Kidney epithelial cell (primary cell): ENCODE results near the gene MTERF4. TPM values are rescaled to one million over a fixed set of nuclear protein-coding genes. Genes with fewer than 3 reads are reported as not detected.
"Not testable (repeated sequence)": the region's sequence is repeated elsewhere in the genome, so short reads cannot be mapped to it uniquely, and the experiment has no call there.

Experiments
- DNase-seq: peaks from one replicate; pipeline ENCODE4 v3.0.0-alpha.2; 2010; ENCODE audit warnings: low read depth
- H3K27me3 ChIP-seq: 2 replicates; pipeline ENCODE4 v1.6.0; 2011; ENCODE audit warnings: low read length; ENCODE audit not compliant: control insufficient read depth, insufficient read depth
- H3K36me3 ChIP-seq: 2 replicates; pipeline ENCODE4 v1.5.1; 2011; ENCODE audit warnings: low read length; ENCODE audit not compliant: control insufficient read depth, insufficient read depth
- H3K4me3 ChIP-seq: 2 replicates; pipeline ENCODE4 v1.5.1; 2011; ENCODE audit warnings: low read depth, mild to moderate bottlenecking, control low read depth, low read length
- total RNA-seq: library from RNA; depleted of rRNA; stranded (reverse); fragments of >200 nt; gene quantifications from 2 replicates; pipeline ENCODE4 v1.2.3, GENCODE V29; 2015
- TF ChIP-seq, protein P1 (sequence below): IDR thresholded peaks from 2 replicates; pipeline ENCODE4 v1.5.1; 2011; ENCODE audit warnings: mild to moderate bottlenecking, moderate library complexity, low read length, control low read depth, inconsistent platforms; ENCODE audit not compliant: insufficient read depth, poor library complexity, severe bottlenecking

Gene MTERF4
- total RNA-seq, 1 donor from 2014 or later, result 33.3 TPM

DNA sequence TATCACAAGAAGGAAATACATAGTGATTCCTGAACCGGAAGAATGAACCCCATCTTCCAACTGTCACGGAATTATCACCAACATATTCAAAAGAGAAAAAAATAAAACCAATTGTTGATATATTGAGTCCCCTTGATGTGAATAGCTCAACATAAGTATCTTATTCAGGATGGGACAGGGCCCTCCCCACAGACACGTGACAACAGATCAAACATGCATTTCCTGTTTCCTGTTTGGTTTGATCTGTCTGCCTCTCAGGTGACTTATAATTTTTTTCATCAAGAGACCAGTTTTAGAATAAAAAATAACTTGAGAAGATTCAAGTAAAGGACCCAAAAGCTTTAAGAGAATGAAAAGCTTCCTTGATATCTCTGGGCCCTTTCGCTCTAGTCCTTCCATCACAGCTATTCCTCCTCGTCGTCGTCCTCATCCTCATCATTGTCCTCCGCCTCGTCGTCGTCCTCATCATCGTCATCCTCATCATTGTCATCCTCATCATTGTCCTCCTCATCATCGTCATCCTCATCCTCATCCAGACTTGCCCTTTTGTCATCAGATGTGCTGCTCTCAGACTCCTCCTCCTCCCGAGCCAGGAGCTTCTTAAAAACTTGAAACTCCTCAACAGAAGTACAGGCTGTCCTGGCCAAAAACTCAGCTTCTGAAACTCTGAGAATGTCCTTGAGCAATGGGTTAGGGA, 6.3 kb downstream of the MTERF4 start:
- TF ChIP-seq, protein P1, sequence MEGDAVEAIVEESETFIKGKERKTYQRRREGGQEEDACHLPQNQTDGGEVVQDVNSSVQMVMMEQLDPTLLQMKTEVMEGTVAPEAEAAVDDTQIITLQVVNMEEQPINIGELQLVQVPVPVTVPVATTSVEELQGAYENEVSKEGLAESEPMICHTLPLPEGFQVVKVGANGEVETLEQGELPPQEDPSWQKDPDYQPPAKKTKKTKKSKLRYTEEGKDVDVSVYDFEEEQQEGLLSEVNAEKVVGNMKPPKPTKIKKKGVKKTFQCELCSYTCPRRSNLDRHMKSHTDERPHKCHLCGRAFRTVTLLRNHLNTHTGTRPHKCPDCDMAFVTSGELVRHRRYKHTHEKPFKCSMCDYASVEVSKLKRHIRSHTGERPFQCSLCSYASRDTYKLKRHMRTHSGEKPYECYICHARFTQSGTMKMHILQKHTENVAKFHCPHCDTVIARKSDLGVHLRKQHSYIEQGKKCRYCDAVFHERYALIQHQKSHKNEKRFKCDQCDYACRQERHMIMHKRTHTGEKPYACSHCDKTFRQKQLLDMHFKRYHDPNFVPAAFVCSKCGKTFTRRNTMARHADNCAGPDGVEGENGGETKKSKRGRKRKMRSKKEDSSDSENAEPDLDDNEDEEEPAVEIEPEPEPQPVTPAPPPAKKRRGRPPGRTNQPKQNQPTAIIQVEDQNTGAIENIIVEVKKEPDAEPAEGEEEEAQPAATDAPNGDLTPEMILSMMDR, result no peak
- no peak for DNase-seq
- Histone ChIP-seq H3K36me3 (no peaks in the 10 kb centered on the region), H3K4me3 (no peak overlapping the region), H3K27me3 (no peaks in the 10 kb centered on the region)

GRCh38 chr2:241094924-241095420, 7.1 kb downstream of the MTERF4 start:
- no peaks in the 10 kb centered on the region for H3K36me3 ChIP-seq
- no peak for DNase-seq

GRCh38 chr2:241094172-241094571, 7.9 kb downstream of the MTERF4 start:
- Histone ChIP-seq H3K4me3 (no peak overlapping the region), H3K27me3 (no peaks in the 10 kb centered on the region), H3K36me3 (no peaks in the 10 kb centered on the region)
- TF ChIP-seq, protein P1, result no peak
- no peak for DNase-seq

More at GRCh38 chr2:241094924-241095420, 7.1 kb downstream of the MTERF4 start:
- TF ChIP-seq, protein P1, result no peak
- Histone ChIP-seq H3K27me3 (no peaks in the 10 kb centered on the region), H3K4me3 (no peak overlapping the region)

DNA sequence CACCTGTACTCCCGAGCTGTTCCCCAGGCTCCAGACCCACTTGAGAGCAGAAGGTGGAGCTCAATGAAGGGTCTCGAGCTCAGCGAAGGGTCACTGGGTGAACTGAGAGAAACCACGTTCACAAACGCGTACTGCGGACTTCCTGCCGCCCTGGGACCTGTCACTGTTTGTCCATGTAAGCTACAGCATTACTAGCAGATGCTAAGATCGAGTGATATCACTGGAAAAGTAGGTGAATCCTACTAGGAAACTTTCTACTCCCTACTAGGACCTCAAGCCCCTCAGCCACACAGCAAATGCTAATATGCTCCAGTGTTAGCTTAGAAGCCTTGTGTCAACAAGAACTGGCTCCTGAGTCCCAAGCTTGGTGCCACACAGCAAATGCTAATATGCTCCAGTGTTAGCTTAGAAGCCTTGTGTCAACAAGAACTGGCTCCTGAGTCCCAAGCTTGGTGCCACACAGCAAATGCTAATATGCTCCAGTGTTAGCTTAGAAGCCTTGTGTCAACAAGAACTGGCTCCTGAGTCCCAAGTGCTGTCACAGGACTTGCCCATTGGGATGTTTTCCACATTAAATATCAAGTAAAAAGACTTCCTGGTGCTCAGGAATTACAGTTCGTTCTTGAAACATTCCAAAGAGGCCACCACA, 8.8 kb downstream of the MTERF4 start:
- H3K27me3 ChIP-seq, H3K36me3 ChIP-seq, H3K4me3 ChIP-seq, DNase-seq: not testable (repeated sequence)

- Histone ChIP-seq H3K36me3 (no peaks in the 10 kb centered on the region), H3K4me3 (no peak overlapping the region), H3K27me3 (no peaks in the 10 kb centered on the region)
- TF ChIP-seq, protein P1, result no peak
- no peak for DNase-seq
Observed at GRCh38 chr2:241092677-241093076, 9.4 kb downstream of the MTERF4 start.

DNA sequence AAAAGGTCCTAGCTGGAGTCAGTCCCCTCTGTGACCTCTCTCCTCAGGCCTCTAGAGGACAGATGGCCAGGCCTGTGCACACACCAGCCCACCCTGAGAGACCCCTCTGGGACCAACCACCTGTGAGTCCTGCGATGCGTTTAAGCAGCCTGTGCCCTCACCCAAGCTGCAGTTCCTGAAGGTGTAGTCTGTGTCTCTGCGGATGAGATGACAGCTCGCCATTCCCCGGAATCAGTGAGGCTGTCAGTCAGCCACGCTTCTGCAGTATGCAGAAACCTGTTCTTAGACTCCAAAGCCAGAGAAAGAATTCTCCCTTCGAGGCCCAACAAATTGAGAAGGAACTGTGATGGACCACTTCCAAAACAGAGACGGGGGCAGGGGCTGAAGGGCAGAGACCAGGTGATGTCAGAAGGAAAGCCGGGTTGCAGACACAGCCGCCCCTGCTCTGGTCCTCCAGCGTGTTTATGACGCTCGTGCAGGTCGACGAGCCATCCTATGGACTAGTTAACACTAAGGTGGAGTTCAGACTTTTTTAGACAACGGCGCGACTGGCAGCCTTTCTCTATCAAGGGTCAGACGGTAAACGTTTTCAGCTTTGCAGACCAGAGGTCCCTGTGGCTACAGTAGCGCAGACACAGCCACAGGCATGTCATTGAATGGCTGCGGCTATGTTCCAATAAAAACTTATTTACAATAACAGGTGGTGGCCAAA, 10.2 kb downstream of the MTERF4 start:
- DNase-seq, result no peak
- Histone ChIP-seq H3K4me3 (no peak overlapping the region), H3K36me3 (no peaks in the 10 kb centered on the region)

More for the DNA sequence above, 10.2 kb downstream of the MTERF4 start:
- TF ChIP-seq, protein P1, result no peak
- H3K27me3 ChIP-seq, result no peaks in the 10 kb centered on the region
